Measurements from ENCODE around the gene NOTCH1.

Gene NOTCH1

DNA sequence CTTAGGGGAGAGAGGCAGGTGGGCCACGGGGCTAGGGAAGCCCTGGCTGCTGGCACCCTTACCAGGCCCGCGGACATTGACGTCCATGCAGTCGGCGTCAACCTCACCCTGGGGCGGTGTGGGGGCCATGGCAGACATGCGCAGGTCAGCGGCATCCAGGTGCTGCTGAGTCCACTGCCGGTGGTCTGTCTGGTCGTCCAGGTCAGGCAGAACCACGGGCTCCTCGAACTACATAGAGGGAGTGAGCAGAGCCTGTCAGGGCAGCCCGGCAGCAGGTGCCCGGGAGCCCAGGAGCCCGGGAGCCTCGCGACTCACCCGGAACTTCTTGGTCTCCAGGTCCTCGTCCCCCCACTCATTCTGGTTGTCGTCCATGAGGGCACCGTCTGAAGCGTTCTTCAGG is 44.2 kb downstream of the NOTCH1 start:
- Histone ChIP-seq H3K4me3 (no peak overlapping the region), H3K27ac (no peak overlapping the region)
- TF ChIP-seq, protein P1, sequence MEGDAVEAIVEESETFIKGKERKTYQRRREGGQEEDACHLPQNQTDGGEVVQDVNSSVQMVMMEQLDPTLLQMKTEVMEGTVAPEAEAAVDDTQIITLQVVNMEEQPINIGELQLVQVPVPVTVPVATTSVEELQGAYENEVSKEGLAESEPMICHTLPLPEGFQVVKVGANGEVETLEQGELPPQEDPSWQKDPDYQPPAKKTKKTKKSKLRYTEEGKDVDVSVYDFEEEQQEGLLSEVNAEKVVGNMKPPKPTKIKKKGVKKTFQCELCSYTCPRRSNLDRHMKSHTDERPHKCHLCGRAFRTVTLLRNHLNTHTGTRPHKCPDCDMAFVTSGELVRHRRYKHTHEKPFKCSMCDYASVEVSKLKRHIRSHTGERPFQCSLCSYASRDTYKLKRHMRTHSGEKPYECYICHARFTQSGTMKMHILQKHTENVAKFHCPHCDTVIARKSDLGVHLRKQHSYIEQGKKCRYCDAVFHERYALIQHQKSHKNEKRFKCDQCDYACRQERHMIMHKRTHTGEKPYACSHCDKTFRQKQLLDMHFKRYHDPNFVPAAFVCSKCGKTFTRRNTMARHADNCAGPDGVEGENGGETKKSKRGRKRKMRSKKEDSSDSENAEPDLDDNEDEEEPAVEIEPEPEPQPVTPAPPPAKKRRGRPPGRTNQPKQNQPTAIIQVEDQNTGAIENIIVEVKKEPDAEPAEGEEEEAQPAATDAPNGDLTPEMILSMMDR (IDR thresholded peaks at IDR 0.05) = no peak
- no peak for DNase-seq (ENCODE audit: low spot score)

DNA sequence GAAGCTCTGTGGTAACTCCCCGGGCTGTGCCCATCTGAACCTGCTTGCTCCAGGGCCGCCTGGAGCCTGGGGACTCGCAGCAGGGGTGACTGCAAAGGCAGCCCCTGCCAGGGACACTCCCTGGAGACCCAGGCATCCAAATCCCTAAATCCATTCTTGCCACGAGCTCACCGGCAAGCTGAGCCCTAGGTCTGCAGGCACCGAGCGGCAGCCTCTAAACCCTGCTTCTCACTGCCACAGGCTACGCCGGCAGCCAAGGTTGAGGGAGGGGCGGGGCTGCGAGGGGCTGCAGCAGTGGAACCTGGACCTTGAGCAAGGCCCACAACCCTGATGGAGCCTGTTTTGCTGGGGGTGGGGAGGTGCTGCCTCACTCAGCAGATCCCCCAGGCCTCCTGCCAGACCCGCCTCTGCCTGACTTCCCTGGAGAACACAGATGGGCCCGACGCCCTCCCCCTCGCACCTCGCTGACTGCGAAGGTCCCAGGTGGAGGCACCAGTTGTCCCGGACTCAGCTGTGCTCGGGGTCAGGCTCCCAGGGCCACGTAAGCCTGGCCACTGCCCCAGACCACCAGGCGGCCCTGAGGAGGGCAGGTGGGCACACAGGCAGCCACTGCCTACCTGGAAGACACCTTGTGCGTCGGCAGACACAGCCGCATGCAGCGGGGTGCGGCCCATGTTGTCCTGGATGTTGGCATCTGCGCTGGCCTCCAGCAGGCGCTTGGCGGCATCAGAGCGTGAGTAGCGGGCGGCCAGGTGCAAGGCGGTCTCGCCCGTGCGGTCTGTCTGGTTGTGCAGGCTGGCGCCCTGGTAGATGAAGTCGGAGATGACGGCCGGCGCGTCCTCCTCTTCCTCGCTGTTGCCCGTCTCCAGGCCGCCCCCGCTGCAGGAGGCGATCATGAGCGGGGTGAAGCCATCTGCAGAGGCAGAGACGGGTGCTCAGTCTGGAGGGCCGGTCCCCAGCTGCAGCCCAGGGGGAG is 45.6 kb downstream of the NOTCH1 start:
- TF ChIP-seq, protein P1 (IDR thresholded peaks at IDR 0.05) = no peak
- DNase-seq (ENCODE audit: low spot score) = no peak
- Histone ChIP-seq H3K4me3 (no peak overlapping the region), H3K27ac (no peak overlapping the region)

DNA sequence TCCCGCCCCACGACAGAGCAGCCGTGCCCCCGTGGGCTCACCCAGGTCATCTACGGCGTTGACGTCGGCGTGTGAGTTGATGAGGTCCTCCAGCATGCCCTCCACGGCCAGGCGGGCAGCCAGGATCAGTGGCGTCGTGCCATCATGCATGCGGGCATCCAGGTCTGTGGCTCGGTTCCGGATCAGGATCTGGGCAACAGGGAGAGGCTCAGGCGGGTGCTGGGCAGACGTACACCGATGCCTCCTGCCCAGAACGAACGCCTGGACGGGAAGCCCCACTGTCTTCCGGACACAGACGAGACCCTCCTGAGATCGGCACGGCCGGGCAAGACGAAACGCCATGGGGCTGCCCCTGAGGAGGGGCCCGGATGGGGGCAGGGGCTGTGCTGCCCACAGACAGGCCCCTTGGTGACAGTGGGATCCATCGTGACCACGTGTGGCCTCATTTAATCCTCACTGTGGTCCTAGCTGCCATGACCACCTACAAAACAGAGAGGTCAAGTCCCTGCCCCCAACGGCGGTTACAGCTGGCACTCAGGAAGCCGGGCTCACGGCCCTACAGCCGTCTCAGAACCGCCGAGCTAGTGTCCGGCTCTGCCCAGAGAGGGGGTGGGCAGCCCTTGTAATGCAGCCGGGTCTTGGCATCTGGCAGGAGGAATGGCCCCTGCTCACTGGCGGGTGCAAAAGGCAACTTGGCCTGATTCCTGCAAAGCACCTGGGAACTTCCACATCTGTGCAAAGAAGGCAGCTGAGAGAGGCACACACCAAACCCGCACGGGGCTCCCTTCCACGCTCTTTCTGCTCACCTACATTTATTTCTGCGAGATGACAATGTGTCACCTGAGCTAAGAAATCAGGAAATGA is 46.5 kb downstream of the NOTCH1 start:
- Histone ChIP-seq H3K27ac (no peak overlapping the region), H3K4me3 (no peak overlapping the region)
- DNase-seq (ENCODE audit: low spot score) = no peak
- TF ChIP-seq, protein P1 (IDR thresholded peaks at IDR 0.05) = no peak

DNA sequence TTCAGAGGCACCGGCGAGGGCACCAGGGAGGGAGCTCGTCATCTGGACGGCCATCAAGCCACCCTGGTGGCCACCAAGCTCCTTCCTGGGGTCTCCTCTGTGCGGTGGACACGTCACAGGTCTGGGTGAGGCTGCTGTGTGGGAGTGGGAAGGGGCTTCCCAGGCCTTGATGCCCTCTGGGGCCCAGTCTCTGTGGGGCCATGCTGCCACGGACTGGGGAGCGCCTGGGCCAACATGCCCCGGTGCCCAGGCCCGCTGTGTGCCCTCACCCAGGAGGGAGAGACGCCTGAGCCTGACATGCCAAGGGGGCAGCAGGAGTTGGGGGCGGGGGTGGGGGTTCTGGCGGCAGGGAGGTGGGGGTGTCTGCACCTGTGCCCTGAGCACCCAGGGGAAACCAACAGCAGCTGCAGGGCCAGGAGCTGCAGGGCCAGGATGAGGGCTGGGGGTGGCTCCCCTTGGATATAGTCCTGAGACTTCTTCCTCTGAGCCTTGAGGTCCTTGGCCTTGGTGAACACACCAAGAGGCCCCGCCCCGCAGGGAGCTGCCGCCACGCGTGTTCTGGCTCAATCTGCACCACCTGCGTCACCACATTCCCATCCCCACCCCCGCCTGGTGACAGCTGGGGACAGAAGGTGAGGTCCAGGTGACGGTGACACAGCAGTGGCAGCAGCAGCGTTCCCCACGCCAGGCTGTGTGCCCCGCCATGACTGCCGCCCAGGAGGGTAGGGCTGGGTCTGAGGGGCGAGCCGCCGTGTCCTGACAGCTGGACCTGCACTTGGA is 47.7 kb downstream of the NOTCH1 start:
- Histone ChIP-seq H3K4me3 (no peak overlapping the region), H3K27ac (no peak overlapping the region)
- no peak for DNase-seq (ENCODE audit: low spot score)
- TF ChIP-seq, protein P1 (IDR thresholded peaks at IDR 0.05) = no peak

DNA sequence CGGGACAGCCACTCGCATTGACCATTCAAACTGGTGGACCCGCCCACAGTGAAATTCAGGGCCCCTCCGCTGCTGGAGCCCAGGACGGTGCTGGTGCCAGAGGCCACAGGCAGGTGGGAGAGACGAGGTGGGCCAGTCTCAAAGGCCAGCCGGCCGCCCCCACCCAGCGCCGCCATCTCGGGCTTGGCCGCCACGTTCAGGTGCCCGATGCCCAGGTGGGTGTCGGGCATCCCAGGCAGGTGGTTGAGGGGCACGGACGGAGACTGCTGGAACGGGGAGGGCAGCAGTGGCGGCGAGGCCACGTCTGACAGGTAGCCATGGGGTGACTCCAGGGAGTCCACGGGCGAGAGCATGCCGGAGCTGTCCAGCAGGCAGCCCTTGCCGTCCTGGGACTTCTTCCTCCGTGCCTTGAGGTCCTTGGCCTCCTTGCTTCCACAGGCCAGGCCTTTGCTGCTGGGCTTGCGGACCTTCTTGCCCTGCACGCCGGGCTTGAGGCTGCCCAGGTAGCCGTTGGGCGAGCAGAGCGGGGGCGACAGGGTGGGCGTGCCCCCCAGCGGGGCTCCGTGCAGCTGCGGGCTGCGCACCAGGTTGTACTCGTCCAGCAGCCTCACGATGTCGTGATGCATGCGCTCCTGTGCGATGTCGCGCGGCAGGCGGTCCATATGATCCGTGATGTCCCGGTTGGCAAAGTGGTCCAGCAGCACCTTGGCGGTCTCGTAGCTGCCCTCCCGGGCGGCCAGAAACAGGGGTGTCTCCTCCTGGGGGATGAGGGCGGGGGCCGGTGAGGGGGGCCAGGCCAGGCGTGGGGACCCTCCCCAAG is 48.8 kb downstream of the NOTCH1 start:
- DNase-seq (ENCODE audit: low spot score) = no peak
- Histone ChIP-seq H3K4me3 (no peak overlapping the region), H3K27ac (no peak overlapping the region)
- TF ChIP-seq, protein P1 (IDR thresholded peaks at IDR 0.05) = no peak

DNA sequence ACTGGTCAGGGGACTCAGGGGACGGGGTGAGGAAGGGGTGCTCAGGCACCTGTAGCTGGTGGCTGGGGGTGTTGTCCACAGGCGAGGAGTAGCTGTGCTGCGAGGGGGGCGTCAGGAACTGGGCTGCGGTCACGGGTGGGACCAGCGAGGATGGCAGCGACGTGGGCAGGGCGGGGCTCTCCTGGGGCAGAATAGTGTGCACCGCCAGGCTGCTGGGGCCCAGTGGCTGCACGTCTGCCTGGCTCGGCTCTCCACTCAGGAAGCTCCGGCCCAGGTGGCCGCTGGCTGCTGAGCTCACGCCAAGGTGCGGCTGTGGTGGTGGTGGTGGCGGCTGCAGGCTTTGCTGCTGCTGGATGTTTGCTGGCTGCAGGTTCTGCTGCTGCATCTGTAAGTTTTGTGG is 49.7 kb downstream of the NOTCH1 start:
- TF ChIP-seq, protein P1 (IDR thresholded peaks at IDR 0.05) = no peak

More for the DNA sequence above, 49.7 kb downstream of the NOTCH1 start:
- no peak overlapping the region for H3K4me3 ChIP-seq
- DNase-seq (ENCODE audit: low spot score) = no peak
- no peak overlapping the region for H3K27ac ChIP-seq

Data from coronary artery (tissue), 2 donors.